HEK293T (cell line): Measurements from ENCODE around the gene PRKCA.

Source experiments
- ARNT ChIP-seq: fragments of 450-650 bp; IDR thresholded peaks from 2 replicates; pipeline ENCODE4 v1.6.1; 2017; ENCODE audit warnings: mild to moderate bottlenecking
- BHLHE40 ChIP-seq: fragments of 450-650 bp; IDR thresholded peaks from 2 replicates; pipeline ENCODE4 v1.6.1; 2016; ENCODE audit warnings: mild to moderate bottlenecking, moderate library complexity, borderline replicate concordance
- ELF4 ChIP-seq: fragments of 450-650 bp; IDR thresholded peaks from 2 replicates; pipeline ENCODE4 v1.6.1; 2017; ENCODE audit warnings: antibody characterized with exemption
- FOXA1 ChIP-seq: fragments of 450-650 bp; IDR thresholded peaks from 2 replicates; pipeline ENCODE4 v1.6.1; 2016; ENCODE audit warnings: mild to moderate bottlenecking
- FOXK2 ChIP-seq: fragments of 450-650 bp; IDR thresholded peaks from 2 replicates; pipeline ENCODE4 v1.6.1; 2016; ENCODE audit warnings: mild to moderate bottlenecking
- FOXM1 ChIP-seq: fragments of 450-650 bp; IDR thresholded peaks from 2 replicates; pipeline ENCODE4 v1.6.1; 2017; ENCODE audit warnings: mild to moderate bottlenecking, borderline replicate concordance
- HDGF ChIP-seq: fragments of 450-650 bp; IDR thresholded peaks from 2 replicates; pipeline ENCODE4 v1.6.1; 2017; ENCODE audit warnings: antibody characterized with exemption, borderline replicate concordance
- L3MBTL2 ChIP-seq: fragments of 450-650 bp; conservative IDR thresholded peaks from 2 replicates; pipeline ENCODE4 v1.6.1; 2016; ENCODE audit warnings: mild to moderate bottlenecking
- LEF1 ChIP-seq: fragments of 450-650 bp; IDR thresholded peaks from 2 replicates; pipeline ENCODE4 v1.6.1; 2017; ENCODE audit warnings: mild to moderate bottlenecking, borderline replicate concordance
- SP1 ChIP-seq: fragments of 450-650 bp; IDR thresholded peaks from 2 replicates; pipeline ENCODE4 v1.6.1; 2017
- SUZ12 ChIP-seq: fragments of 450-650 bp; IDR thresholded peaks from 2 replicates; pipeline ENCODE4 v1.6.1; 2016; ENCODE audit warnings: mild to moderate bottlenecking
- TARDBP ChIP-seq: fragments of 450-650 bp; IDR thresholded peaks from 2 replicates; pipeline ENCODE4 v1.6.1; 2016
- ZNF384 ChIP-seq: fragments of 450-650 bp; IDR thresholded peaks from 2 replicates; pipeline ENCODE4 v1.6.1; 2016
- TF ChIP-seq, protein P1 (sequence below): fragments of 450-650 bp; IDR thresholded peaks from 2 replicates; pipeline ENCODE4 v1.6.1; 2016

DNA sequence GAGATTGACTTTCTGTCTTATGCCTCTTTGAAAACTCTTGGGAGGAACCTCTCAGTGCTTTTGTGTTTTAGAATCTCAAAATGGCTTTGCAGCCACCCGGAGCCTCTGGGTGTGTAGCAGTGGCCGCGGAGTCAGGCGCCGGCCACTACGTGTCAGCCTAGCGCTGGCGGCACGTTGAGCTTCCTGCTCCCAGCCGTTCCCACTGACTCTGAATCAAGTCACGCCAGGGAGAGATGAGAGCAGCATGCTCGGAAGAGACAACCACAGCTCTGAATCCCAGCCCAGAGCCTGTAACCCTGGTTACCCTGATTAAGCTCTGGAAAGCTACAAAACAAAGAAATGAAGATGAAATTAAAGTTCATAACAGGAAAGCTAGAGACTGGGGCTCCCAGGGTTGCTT is 435.1 kb downstream of the PRKCA start:
- no peak for TF ChIP-seq L3MBTL2
- TF ChIP-seq SP1 = no peak
- TF ChIP-seq, protein P1, sequence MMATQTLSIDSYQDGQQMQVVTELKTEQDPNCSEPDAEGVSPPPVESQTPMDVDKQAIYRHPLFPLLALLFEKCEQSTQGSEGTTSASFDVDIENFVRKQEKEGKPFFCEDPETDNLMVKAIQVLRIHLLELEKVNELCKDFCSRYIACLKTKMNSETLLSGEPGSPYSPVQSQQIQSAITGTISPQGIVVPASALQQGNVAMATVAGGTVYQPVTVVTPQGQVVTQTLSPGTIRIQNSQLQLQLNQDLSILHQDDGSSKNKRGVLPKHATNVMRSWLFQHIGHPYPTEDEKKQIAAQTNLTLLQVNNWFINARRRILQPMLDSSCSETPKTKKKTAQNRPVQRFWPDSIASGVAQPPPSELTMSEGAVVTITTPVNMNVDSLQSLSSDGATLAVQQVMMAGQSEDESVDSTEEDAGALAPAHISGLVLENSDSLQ = no peak
- no peak for TF ChIP-seq BHLHE40
- TF ChIP-seq ARNT = no peak
- no peak for TF ChIP-seq SUZ12
- TF ChIP-seq FOXM1 = no peak
- no peak for TF ChIP-seq FOXA1
- no peak for TF ChIP-seq ELF4
- no peak for TF ChIP-seq LEF1
- no peak for TF ChIP-seq FOXK2
- no peak for TF ChIP-seq HDGF
- no peak for TF ChIP-seq TARDBP
- no peak for TF ChIP-seq ZNF384
